IMR-90 (cell line): ENCODE measurements around the gene BEX3. TPM values are rescaled to one million over a fixed set of nuclear protein-coding genes. Genes with fewer than 3 reads are reported as not detected.

Experiments
- ATAC-seq: fragments of 200-7000 bp; cut with Tn5 transposase; 2 replicates; pipeline ENCODE4 v1.9.1; 2020; ENCODE audit warnings: low read depth, mild to moderate bottlenecking, moderate library complexity
- BruUV-seq: library from RNA; stranded (reverse); fragments of 400-500 nt; replicated peaks from 2 replicates; lab custom pipeline; 2021; lab: Mats Ljungman, UMichigan
- CTCF ChIA-PET: fragments of 300-600 bp; formaldehyde crosslinking; extraction: SDS; loops from one replicate; lab custom pipeline; 2021; ENCODE audit warnings: antibody characterized with exemption; lab: Yijun Ruan, JAX
- POLR2A ChIA-PET: fragments of 300-600 bp; sonication (Branson Sonifier 250); formaldehyde crosslinking; loops from one replicate; lab custom pipeline; 2022; ENCODE audit warnings: antibody characterized with exemption; ENCODE audit not compliant: unreplicated experiment; lab: Charles Lee
- DNase-seq: peaks from one replicate; pipeline ENCODE4 v3.0.0; 2013
- H2AFZ ChIP-seq: replicated peaks from 2 replicates; pipeline ENCODE3; 2013; ENCODE audit warnings: low read length, mild to moderate bottlenecking; ENCODE audit not compliant: poor library complexity
- H2AK5ac ChIP-seq: 2 replicates; pipeline ENCODE4 v1.6.1; 2013; ENCODE audit warnings: low read depth, low read length, inconsistent platforms
- H2AK9ac ChIP-seq: replicated peaks from 2 replicates; pipeline ENCODE3; 2013; ENCODE audit warnings: mild to moderate bottlenecking, low read depth, low read length, moderate library complexity; ENCODE audit not compliant: poor library complexity
- H2BK120ac ChIP-seq: 2 replicates; pipeline ENCODE4 v1.6.1; 2013; ENCODE audit warnings: low read depth, low read length, inconsistent platforms
- H2BK15ac ChIP-seq: 3 replicates; pipeline ENCODE4 v1.6.1; 2013; ENCODE audit warnings: low read depth, low read length, inconsistent platforms
- H2BK20ac ChIP-seq: 2 replicates; pipeline ENCODE4 v1.6.1; 2013; ENCODE audit warnings: low read depth, mild to moderate bottlenecking, inconsistent platforms, low read length, moderate library complexity
- H2BK5ac ChIP-seq: 2 replicates; pipeline ENCODE4 v1.6.1; 2013; ENCODE audit warnings: mild to moderate bottlenecking, low read depth, low read length, inconsistent platforms; ENCODE audit not compliant: poor library complexity, severe bottlenecking
- H3K14ac ChIP-seq: replicated peaks from 2 replicates; pipeline ENCODE4 v1.6.1; 2013; ENCODE audit warnings: low read depth, low read length, inconsistent platforms
- H3K18ac ChIP-seq: 2 replicates; pipeline ENCODE4 v1.6.1; 2013; ENCODE audit warnings: low read depth, low read length, control low read depth
- H3K23ac ChIP-seq: 2 replicates; pipeline ENCODE4 v1.6.1; 2013; ENCODE audit warnings: low read depth, low read length, inconsistent platforms
- H3K27ac ChIP-seq: 2 replicates; pipeline ENCODE4 v1.5.1; 2013; ENCODE audit warnings: mild to moderate bottlenecking, control low read depth, low read length; ENCODE audit not compliant: insufficient read depth
- H3K27me3 ChIP-seq: 2 replicates; pipeline ENCODE4 v1.6.1; 2013; ENCODE audit warnings: low read length; ENCODE audit not compliant: control insufficient read depth, insufficient read depth
- H3K36me3 ChIP-seq: 2 replicates; pipeline ENCODE4 v1.6.1; 2013; ENCODE audit warnings: low read length, mixed read lengths; ENCODE audit not compliant: control insufficient read depth, insufficient read depth
- H3K4ac ChIP-seq: 2 replicates; pipeline ENCODE4 v1.6.1; 2013; ENCODE audit warnings: low read depth, low read length, inconsistent platforms
- H3K4me1 ChIP-seq: 2 replicates; pipeline ENCODE4 v1.6.1; 2013; ENCODE audit warnings: low read length, mixed read lengths; ENCODE audit not compliant: control insufficient read depth, insufficient read depth
- H3K4me2 ChIP-seq: 2 replicates; pipeline ENCODE4 v1.6.1; 2013; ENCODE audit warnings: low read depth, mild to moderate bottlenecking, control low read depth, low read length, moderate library complexity
- H3K4me3 ChIP-seq: 2 replicates; pipeline ENCODE4 v1.5.1; 2013; ENCODE audit warnings: low read depth, mild to moderate bottlenecking, control low read depth, low read length, moderate library complexity; ENCODE audit not compliant: insufficient read depth
- H3K56ac ChIP-seq: 2 replicates; pipeline ENCODE4 v1.6.1; 2013; ENCODE audit warnings: low read length, inconsistent platforms; ENCODE audit not compliant: insufficient read depth; ENCODE audit errors: extremely low read depth
- H3K79me1 ChIP-seq, 2 experiments: 2 replicates each; pipeline ENCODE4 v1.6.1; 2013; ENCODE audit warnings: low read length in 2 of 2, inconsistent platforms in 1 of 2, low read depth in 1 of 2
- H3K9ac ChIP-seq: 2 replicates; pipeline ENCODE4 v1.6.1; 2013; ENCODE audit warnings: low read depth, low read length, control low read depth
- H3K9me1 ChIP-seq: 2 replicates; pipeline ENCODE4 v1.6.1; 2013; ENCODE audit warnings: low read length, inconsistent platforms; ENCODE audit not compliant: insufficient read depth
- H3K9me3 ChIP-seq: 2 replicates; pipeline ENCODE4 v1.6.1; 2013; ENCODE audit warnings: low read length; ENCODE audit not compliant: control insufficient read depth, insufficient read depth
- H4K20me1 ChIP-seq: 2 replicates; pipeline ENCODE4 v1.6.1; 2013; ENCODE audit warnings: low read length, inconsistent platforms; ENCODE audit not compliant: insufficient read depth
- H4K5ac ChIP-seq: 2 replicates; pipeline ENCODE4 v1.6.1; 2013; ENCODE audit warnings: mild to moderate bottlenecking, low read depth, low read length, control low read depth
- H4K8ac ChIP-seq, 2 experiments: 2 replicates each; pipeline ENCODE4 v1.6.1; 2013; ENCODE audit warnings: low read depth in 2 of 2, low read length in 2 of 2, control low read depth in 1 of 2, inconsistent platforms in 1 of 2
- H4K91ac ChIP-seq: 2 replicates; pipeline ENCODE4 v1.6.1; 2013; ENCODE audit warnings: low read depth, low read length, inconsistent platforms; ENCODE audit not compliant: insufficient read depth
- BHLHE40 ChIP-seq: fragments of 150-350 bp; IDR thresholded peaks from 2 replicates; pipeline ENCODE4 v1.6.1; 2016; ENCODE audit warnings: mild to moderate bottlenecking, low read depth, low read length
- CEBPB ChIP-seq: IDR thresholded peaks from 2 replicates; pipeline ENCODE4 v1.6.1; 2012; ENCODE audit warnings: low read depth, low read length, improper control_type of control experiment
- CHD1 ChIP-seq: IDR thresholded peaks from 2 replicates; pipeline ENCODE4 v1.6.1; 2012; ENCODE audit warnings: low read depth, low read length, improper control_type of control experiment
- ELK1 ChIP-seq: fragments of 150-350 bp; IDR thresholded peaks from 2 replicates; pipeline ENCODE4 v1.6.1; 2016; ENCODE audit warnings: low read depth, mild to moderate bottlenecking, low read length, moderate library complexity, borderline replicate concordance
- FOS ChIP-seq: fragments of 150-350 bp; IDR thresholded peaks from 2 replicates; pipeline ENCODE4 v1.6.1; 2016; ENCODE audit warnings: low read depth, low read length
- MAFK ChIP-seq: IDR thresholded peaks from 2 replicates; pipeline ENCODE4 v1.6.1; 2012; ENCODE audit warnings: low read depth, low read length, improper control_type of control experiment
- MAZ ChIP-seq: IDR thresholded peaks from 2 replicates; pipeline ENCODE4 v1.6.1; 2012; ENCODE audit warnings: low read depth, mild to moderate bottlenecking, low read length, improper control_type of control experiment, moderate library complexity, borderline replicate concordance
- MXI1 ChIP-seq: IDR thresholded peaks from 2 replicates; pipeline ENCODE4 v1.6.1; 2012; ENCODE audit warnings: low read depth, mild to moderate bottlenecking, low read length, moderate library complexity, borderline replicate concordance
- NFE2L2 ChIP-seq: fragments of 150-350 bp; IDR thresholded peaks from 2 replicates; pipeline ENCODE4 v1.6.1; 2016; ENCODE audit warnings: low read depth, mild to moderate bottlenecking, low read length
- POLR2A ChIP-seq: IDR thresholded peaks from 2 replicates; pipeline ENCODE4 v1.6.1; 2012; ENCODE audit warnings: mild to moderate bottlenecking, low read depth, low read length
- RAD21 ChIP-seq: IDR thresholded peaks from 2 replicates; pipeline ENCODE4 v1.6.1; 2012; ENCODE audit warnings: low read length, improper control_type of control experiment
- RCOR1 ChIP-seq: IDR thresholded peaks from 2 replicates; pipeline ENCODE4 v1.6.1; 2012; ENCODE audit warnings: mild to moderate bottlenecking, low read length, improper control_type of control experiment; ENCODE audit not compliant: insufficient replicate concordance
- RFX5 ChIP-seq: IDR thresholded peaks from 2 replicates; pipeline ENCODE4 v1.8.0; 2012; ENCODE audit warnings: low read depth, mild to moderate bottlenecking, low read length, moderate library complexity
- USF2 ChIP-seq: fragments of 150-350 bp; IDR thresholded peaks from 2 replicates; pipeline ENCODE4 v1.6.1; 2017; ENCODE audit warnings: mild to moderate bottlenecking, antibody characterized with exemption, low read length, low read depth
- WGBS, 2 experiments: methylation state at CpG; one replicate each; pipeline versions ENCODE4 v1.1.5 to v1.1.7; 2013; ENCODE audit warnings: missing lambda C conversion rate in 2 of 2; ENCODE audit not compliant: insufficient read length in 1 of 2; ENCODE audit errors: extremely low coverage in 2 of 2; 5-methylcytosine and 5-hydroxymethylcytosine counted together
- dilution Hi-C: fragments of 300-500 bp; cut with HindIII; formaldehyde crosslinking; loops from one replicate; pipeline ENCODE4 v1.14.3; 2018; ENCODE audit warnings: low sequenced_read_pairs; ENCODE audit not compliant: unreplicated experiment
- in situ Hi-C: fragments of 300-500 bp; cut with MboI; formaldehyde crosslinking; loops from 3 replicates; pipeline ENCODE4 v1.14.3; 2019; ENCODE audit warnings: low sequenced_read_pairs, inconsistent platforms, mixed read lengths
- intact Hi-C: fragments of 100-400 bp; cut with micrococcal nuclease; formaldehyde crosslinking; loops from 2 replicates; pipeline ENCODE4 v1.10.0; 2022
- polyA plus RNA-seq, 3 experiments: library from polyadenylated mRNA; depleted of rRNA; stranded (reverse); fragments of >200 nt; gene quantifications; 2 replicates each; pipeline ENCODE4 v1.2.3, GENCODE V29; 2012; ENCODE audit warnings: low replicate concordance in 1 of 3
- total RNA-seq: library from RNA; depleted of rRNA; stranded (reverse); fragments of >200 nt; gene quantifications from 2 replicates; pipeline ENCODE4 v1.2.3, GENCODE V29; 2012

BEX3 gene
- total and polyA plus RNA-seq, 2 of the 4 experiments (the other 2 are of a cell fraction): 114 to 409 TPM

GRCh38 chrX:103356130-103356798 lies 20.1 kb upstream of the BEX3 start, which contains the start of gene TCEAL9:
TCEAL9 (plus strand) TSS chrX:103356506; CDS start chrX:103357685, 1,179 bp downstream.
- ChIA-PET CTCF (no interaction called here), POLR2A (interaction anchor here (0.6 to 2.6 kb wide), 5 partner anchors 11 to 20 kb away, joined by 3 to 15 read pairs (median 3); partner anchors contain the start of gene BEX3)
- H3K9me3 ChIP-seq: no peaks in the 10 kb centered on the region
- H2AFZ ChIP-seq: peak within 1 kb of the TSS; percentile 86
- WGBS, 2 experiments: 16% methylated on average over 3 of the region's 18 CpGs; no CpG with 5 or more reads in 1 of the 2 experiments
- H3K27me3 ChIP-seq: no peaks in the 10 kb centered on the region
- peak within 1 kb of the TSS; percentile 92; the same call in 1 of the 3 replicates for H2BK15ac ChIP-seq
- H3K4me2 ChIP-seq: peak within 1 kb of the TSS; percentile 84
- peaks cover 2% of the 10 kb centered on the region; the same call in 1 of the 2 replicates for H3K36me3 ChIP-seq
- H3K4me3 ChIP-seq: peak within 1 kb of the TSS; percentile 94
- peak within 1 kb of the TSS; percentile 92 for H2AK9ac ChIP-seq
- H4K20me1 ChIP-seq: no peaks in the 10 kb centered on the region
- H2BK5ac ChIP-seq: peak within 1 kb of the TSS; percentile 97
- H3K9me1 ChIP-seq: no peaks in the 10 kb centered on the region; the same call in 1 of the 2 replicates
- H3K23ac ChIP-seq: peak within 1 kb of the TSS; percentile 92
- H3K79me1 ChIP-seq: 0 out of 4 replicates have a peak, but pooled peaks cover 0 to 6% of the 10 kb centered on the region in 2 experiments
- peak; percentile 83 for DNase-seq
- peak within 1 kb of the TSS; percentile 97 for H4K5ac ChIP-seq
- ATAC-seq: peak; percentile 81
- H4K8ac ChIP-seq: peak within 1 kb of the TSS; percentile 89 to 97
- peak within 1 kb of the TSS; percentile 87 for H3K27ac ChIP-seq
- peak within 1 kb of the TSS; percentile 64 for H2BK120ac ChIP-seq
- H3K18ac ChIP-seq: peak within 1 kb of the TSS; percentile 95
- H4K91ac ChIP-seq: peak within 1 kb of the TSS; percentile 90
- peaks cover 3% of the 10 kb centered on the region; the same call in 1 of the 2 replicates for H3K4me1 ChIP-seq
- BruUV-seq: no TSS peak
- peak within 1 kb of the TSS; percentile 99 for H3K14ac ChIP-seq
- H2AK5ac ChIP-seq: peak within 1 kb of the TSS; percentile 54; the same call in 1 of the 2 replicates
- in situ Hi-C loops: no loop called here
- intact Hi-C loops: loop anchor here (1.0 to 5.0 kb wide), 2 partner anchors 21 to 106 kb away; no protein-coding TSS in a partner anchor
- H3K4ac ChIP-seq: peak within 1 kb of the TSS; percentile 91
- H3K56ac ChIP-seq: peak within 1 kb of the TSS; percentile 89
- dilution Hi-C loops: no loop called here
- H3K9ac ChIP-seq: peak within 1 kb of the TSS; percentile 99
- peak within 1 kb of the TSS; percentile 39; the same call in 1 of the 2 replicates for H2BK20ac ChIP-seq
- no peak for TF ChIP-seq CEBPB
- no peak for TF ChIP-seq MAZ
- peak; percentile 92 for TF ChIP-seq POLR2A
- no peak for TF ChIP-seq FOS
- TF ChIP-seq RAD21: no peak
- no peak for TF ChIP-seq MAFK
- no peak for TF ChIP-seq CHD1
- TF ChIP-seq BHLHE40: 0 out of 2 replicates have a peak, but pooled peaks have one; percentile 33
- no peak for TF ChIP-seq RFX5
- TF ChIP-seq MXI1: no peak
- no peak for TF ChIP-seq RCOR1
- no peak for TF ChIP-seq ELK1
- TF ChIP-seq NFE2L2: no peak
- peak; percentile 66 for TF ChIP-seq USF2
